SW 1271 (cell line): ENCODE measurements around the gene ATG5.

Source experiments
- DNase-seq, 2 experiments: peaks; one replicate each; lab custom pipeline; 2025; lab: John Stamatoyannopoulos, UW

Gene ATG5

DNA sequence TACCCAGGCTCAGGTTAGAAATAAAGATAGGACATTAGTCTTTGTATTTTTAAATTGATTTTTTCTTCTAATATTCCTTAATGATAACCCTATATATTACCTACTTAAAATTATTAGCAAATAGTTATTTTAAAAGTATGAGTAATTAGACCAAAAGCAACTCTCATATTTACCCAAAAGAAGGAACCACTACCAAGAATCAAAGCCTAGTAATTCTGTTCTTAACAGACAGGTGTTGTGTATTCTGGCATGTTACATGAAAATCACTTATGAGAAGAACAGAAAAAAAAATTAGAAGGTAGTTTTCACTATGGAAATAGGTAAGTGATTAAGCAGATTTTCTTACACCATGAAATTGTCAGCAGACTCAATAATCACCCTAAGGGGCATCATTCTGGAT is 105.1 kb downstream of the ATG5 start:
- no peak for DNase-seq

GRCh38 chr6:106216527-106216926 is 109.0 kb downstream of the ATG5 start:
- DNase-seq, result no peak

DNA sequence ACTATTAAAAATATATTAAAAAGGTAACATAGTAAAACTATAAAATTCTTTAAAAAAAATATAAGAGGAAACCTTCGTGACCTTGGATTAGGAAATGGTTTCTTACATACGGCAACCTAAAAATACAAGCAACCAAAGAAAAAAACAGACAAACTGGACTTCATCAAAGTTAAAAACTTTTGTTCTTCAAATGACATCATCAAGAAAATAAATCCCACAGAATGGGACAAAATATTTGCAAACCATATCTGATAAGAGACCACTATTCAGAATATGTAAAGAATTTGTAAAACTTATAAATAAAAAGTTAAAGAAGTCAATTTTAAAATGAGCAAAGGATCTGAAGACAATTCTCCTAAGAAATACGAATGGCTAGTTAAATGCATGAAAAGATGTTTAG is 110.0 kb downstream of the ATG5 start:
- no peak for DNase-seq

GRCh38 chr6:106214531-106214930 is 111.0 kb downstream of the ATG5 start:
- DNase-seq, result no peak

- no peak for DNase-seq
Measured at GRCh38 chr6:106213660-106214289, 111.8 kb downstream of the ATG5 start.

DNA sequence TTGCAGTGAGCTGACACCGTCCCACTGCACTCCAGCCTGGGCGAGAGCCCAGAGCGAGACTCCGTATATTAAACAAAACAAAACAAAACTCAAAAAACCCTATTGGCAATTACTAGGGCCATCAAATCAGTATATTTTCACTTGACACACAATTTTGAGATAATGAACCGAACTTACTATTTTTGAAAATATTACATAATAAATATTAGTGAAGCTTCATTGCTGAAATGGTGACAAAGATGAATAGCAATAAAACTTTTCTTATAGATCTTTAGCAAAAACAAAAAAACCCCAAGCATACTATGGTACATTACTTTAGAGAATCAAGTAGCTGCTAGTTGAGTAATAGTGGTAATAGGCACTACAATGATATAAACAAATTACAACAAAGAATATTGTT is 113.0 kb downstream of the ATG5 start:
- no peak for DNase-seq

DNA sequence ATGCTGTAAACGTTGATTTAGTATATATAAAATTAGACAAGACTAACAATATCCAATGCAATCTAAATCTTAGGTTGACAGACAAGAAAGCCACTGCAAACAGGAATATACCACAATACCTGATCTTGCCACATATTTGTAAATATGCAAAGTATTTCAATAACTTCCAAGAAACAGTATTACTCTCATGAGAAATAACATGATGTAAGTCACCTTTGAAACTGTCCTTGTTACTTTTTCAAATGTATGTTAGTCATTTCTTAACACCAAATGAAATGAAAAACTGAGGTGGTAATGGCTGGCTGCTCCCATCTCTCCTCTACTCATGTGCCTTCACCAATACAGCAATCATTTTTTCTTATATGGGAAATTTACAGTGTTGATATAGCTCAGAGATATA is 118.7 kb downstream of the ATG5 start:
- DNase-seq, result no peak

GRCh38 chr6:106204961-106205360 is 120.6 kb downstream of the ATG5 start:
- no peak for DNase-seq

GRCh38 chr6:106199998-106200397 is 125.6 kb downstream of the ATG5 start:
- DNase-seq, result no peak

DNA sequence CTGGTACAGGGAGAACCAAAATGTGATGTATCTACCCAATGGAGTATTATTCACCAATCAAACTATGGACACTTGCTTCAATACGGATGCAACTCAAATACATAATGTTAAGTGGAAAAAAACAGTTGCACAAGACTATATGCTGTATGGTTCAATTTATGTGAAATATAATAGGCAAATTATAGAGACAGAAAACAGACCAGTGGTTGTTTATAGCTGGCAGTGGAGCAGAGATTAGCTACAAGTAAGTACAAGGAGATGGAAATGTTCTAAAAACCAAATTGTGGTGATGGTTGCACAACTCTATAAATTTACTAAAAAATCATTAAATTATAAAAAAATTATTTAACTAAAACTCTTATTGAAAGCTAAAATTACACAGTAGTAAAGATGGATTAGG is 126.2 kb downstream of the ATG5 start:
- no peak for DNase-seq

DNA sequence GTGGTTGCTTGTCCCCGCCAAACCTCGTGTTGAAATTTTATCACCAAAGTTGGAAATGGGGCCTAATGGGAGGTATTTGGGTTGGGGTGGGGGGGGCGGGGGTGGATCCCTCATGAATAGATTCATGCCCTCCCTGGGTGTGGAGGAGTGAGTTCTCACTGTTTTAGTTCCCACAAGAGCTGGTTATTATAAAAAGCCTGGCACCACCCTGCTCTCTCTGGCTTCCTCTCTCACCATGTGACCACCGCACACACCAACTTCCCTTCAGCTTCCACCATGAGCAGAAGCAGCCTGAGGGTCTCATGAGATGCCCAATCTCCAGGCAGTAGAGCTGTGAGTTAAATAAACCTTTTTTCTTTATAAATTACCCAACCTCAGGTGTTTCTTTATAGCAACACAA is 128.1 kb downstream of the ATG5 start:
- no peak for DNase-seq

DNA sequence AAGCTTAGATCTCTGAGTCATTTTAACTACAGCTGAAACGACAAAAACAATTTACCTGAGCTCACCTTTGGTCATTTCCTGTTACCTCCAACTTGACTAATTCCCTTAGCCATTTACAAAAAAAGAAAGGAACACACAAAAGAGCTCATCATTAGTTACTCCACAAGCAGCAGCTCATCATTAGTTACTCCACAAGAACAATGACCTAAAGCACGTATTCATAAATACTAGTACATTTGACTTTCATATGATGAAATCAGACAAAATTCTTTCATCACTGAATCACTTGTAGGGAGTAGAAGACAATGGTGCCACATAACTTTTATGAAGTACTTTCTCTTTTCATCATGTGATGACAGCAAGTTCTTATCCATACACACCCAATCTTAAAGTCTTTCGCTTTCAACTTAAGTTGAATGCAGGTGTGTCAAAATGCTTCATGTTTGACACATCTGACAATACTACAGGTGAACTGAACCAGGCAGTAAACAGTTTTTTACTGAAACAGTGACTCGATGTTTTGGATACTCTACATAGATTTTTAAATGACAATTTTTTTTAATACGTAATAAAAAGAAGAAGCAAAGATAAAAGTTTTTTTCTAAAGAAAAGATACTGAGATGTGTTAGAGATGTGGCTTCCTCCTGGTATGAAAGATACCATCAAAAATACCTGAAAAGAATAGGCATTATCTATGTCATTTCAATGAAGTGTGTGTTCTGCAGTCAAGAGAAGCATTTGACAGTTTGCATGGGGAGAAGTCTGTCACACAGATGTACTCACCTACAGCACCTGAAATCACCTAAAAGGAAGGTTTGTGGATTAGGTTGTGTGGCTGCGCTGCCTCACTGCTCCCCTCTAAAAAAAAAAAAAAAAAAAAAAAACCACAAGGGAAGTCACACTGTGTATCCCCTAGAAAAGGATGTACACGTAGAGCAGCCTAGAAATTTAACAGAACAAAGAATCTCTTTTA is 130.3 kb downstream of the ATG5 start:
- no peak for DNase-seq

- DNase-seq, result no peak
Measured at GRCh38 chr6:106192824-106193223, 132.7 kb downstream of the ATG5 start.

GRCh38 chr6:106188104-106188794 is 137.3 kb downstream of the ATG5 start:
- DNase-seq, result no peak

DNA sequence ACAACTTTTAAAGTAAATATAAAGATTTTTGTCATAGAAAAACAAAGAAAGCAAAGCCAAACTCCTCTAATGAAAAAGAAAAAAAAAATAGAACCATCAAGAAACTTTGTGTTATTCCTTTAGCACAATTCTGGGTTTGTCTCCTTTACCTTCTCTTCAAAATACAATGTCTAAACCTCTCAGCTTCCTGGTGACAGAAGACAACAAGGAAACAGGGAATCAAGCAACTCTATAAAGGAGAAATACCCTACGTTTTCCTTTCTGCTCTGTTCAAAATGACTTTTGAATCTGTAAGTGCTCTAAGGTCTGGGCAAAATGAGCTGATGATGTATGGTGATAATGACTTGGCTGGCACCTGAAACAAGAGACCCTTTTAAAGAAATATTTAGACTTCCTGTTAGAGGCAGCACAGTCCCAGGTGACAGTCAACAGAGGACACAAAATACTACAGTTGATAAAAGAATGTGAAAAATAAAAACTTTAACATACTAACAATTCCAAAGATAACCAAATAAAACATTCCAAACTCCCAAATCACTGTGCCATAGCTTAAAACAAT is 138.1 kb downstream of the ATG5 start:
- DNase-seq, result no peak

DNA sequence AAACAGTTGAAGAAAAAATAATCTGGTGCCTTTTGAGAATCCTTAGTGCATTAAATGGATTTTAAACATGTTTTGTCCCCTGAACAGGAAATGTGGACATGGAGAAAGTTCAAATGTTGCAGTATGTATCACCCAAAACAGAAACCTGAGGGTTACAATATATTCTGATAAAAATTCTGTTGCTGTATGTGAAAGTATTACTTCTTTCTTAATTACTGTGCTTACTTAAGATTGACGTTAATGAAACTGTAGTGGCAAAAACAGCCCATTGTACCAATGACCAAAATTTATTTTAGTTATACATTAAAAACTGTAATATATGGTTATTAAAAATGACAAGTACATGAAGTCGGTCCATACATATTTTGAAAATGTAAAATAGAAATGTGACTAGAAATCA is 138.8 kb downstream of the ATG5 start:
- DNase-seq, result no peak

- DNase-seq, result no peak
Measured at GRCh38 chr6:106186172-106186571, 139.4 kb downstream of the ATG5 start.

DNA sequence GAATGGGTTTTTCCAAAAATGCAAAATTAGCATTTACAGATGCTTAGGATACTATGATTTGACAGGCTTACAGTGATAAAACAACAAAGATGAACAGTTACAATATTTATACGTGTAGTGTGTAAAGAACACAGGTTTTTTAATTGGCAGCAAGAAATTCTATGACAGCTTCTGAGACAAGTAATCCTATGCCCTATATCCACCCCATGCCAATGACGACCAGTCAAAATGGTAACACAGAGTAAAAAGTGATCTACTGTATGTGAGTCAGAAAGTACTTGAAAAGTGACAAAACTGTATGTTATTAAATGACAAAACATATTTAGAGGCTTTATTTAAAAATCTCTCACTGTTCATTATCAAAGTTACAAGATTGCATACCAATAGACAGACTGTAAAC is 139.9 kb downstream of the ATG5 start:
- no peak for DNase-seq

- DNase-seq, result no peak
Measured at GRCh38 chr6:106184629-106185028, 140.9 kb downstream of the ATG5 start.

GRCh38 chr6:106183430-106183829 is 142.1 kb downstream of the ATG5 start:
- DNase-seq, result no peak

- no peak for DNase-seq
Measured at GRCh38 chr6:106182455-106182854, 143.1 kb downstream of the ATG5 start.

GRCh38 chr6:106181664-106182418 is 143.7 kb downstream of the ATG5 start:
- DNase-seq, result no peak
